Body of pancreas (tissue), 4 donors: ENCODE measurements around the gene TMEM232. TPM values are rescaled to one million over a fixed set of nuclear protein-coding genes. Genes with fewer than 3 reads are reported as not detected.

ENCODE experiments used
- ATAC-seq: fragments of 150-250 bp; one replicate; pipeline ENCODE4 v1.9.1; 2016
- DNase-seq, 4 donors: peaks; one replicate each; pipeline ENCODE4 v3.0.0-alpha.2; 2019
- H3K27ac ChIP-seq, 4 donors: fragments of 200-600 bp; sonication (generic); 1 replicate in 3 of 4; 2 replicates in 1 of 4; pipeline versions ENCODE4 v1.5.1 to v1.6.1; 2016 to 2019; ENCODE audit warnings: mild to moderate bottlenecking in 1 of 4, mixed read lengths in 1 of 4, moderate library complexity in 1 of 4
- H3K27me3 ChIP-seq, 2 donors: fragments of 200-600 bp; sonication (generic); one replicate each; pipeline ENCODE4 v1.6.0; 2016; ENCODE audit warnings: mild to moderate bottlenecking in 1 of 2
- H3K36me3 ChIP-seq, 2 donors: fragments of 200-600 bp; sonication (generic); replicated peaks in 1 of 2; 2 replicates each; pipeline ENCODE4 v1.5.1; 2016; ENCODE audit warnings: low read depth in 2 of 2; ENCODE audit not compliant: insufficient read depth in 1 of 2
- H3K4me1 ChIP-seq: fragments of 200-600 bp; sonication (generic); one replicate; pipeline ENCODE4 v1.6.0; 2016
- H3K4me3 ChIP-seq, 2 donors: fragments of 200-600 bp; sonication (generic); 1 replicate in 1 of 2; 2 replicates in 1 of 2; pipeline ENCODE4 v1.5.1; 2016 to 2019
- H3K9me3 ChIP-seq, 3 donors: fragments of 200-600 bp; sonication (generic); 1 replicate in 2 of 3; 2 replicates in 1 of 3; pipeline ENCODE4 v1.5.1; 2016
- POLR2A ChIP-seq, 3 donors: fragments of 450-650 bp; IDR thresholded peaks; one replicate each; pipeline ENCODE4 v1.6.1; 2016; ENCODE audit warnings: antibody characterized with exemption in 3 of 3, mild to moderate bottlenecking in 2 of 3
- WGBS, 2 donors: methylation state at CpG; one replicate each; pipeline ENCODE4 v1.1.5; 2017; 5-methylcytosine and 5-hydroxymethylcytosine counted together
- intact Hi-C: fragments of 100-400 bp; cut with DNase I; formaldehyde crosslinking; loops from one replicate; pipeline ENCODE4 v1.15.1; 2023
- total RNA-seq, 2 donors: library from RNA; depleted of rRNA; stranded (reverse); fragments of >200 nt; gene quantifications; one replicate each; pipeline ENCODE4 v1.1.0, GENCODE V29; 2016
- TF ChIP-seq, protein P1 (sequence below), 7 experiments: fragments of 450-650 bp in 4 of 7; fragments of 200-600 bp in 3 of 7; sonication (generic) in 3 of 7; IDR thresholded peaks; one replicate each; pipeline ENCODE4 v1.5.1; 2016 to 2019; ENCODE audit warnings: antibody characterized with exemption in 7 of 7

The TMEM232 gene
- total RNA-seq, 2 donors from 2014 or later = 1.3 to 3.1 TPM

DNA sequence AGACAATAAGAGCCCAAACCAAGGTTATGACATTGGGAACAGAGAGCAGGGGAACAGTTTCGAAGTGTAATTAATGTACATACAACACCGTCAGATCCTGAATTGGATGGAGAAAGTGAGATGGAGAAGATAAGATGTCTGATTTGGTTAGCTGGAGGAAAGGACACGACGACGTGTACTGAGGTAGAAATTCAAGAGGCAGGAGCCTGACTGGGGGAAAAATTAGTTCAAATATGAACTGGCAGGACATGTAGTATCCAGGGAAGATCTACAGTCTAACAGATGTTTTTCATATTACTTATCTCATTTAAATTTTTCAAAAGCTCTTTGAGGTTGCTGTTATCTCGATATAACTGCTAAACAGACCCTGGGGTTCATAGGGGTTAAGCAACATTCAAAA is 114.7 kb downstream of the TMEM232 start:
- intact Hi-C loops = no loop called here
- H3K27me3 ChIP-seq = no peaks in the 10 kb centered on the region

DNA sequence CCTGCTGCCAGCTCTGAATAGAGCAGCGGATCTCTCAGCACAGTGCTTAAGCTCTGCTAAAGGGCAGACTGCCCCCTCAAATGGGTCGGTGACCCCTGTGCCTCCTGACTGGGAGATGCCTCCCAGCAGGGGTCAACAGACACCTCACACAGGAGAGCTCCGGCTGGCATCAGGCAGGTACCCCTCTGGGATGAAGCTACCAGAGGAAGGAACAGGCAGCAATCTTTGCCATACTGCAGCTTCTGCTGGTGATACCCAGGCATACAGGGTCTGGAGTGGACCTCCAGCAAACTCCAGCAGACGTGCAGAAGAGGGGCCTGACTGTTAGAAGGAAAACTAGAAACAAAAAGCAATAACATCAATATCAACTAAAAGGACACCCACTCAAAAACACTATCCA is 131.6 kb downstream of the TMEM232 start:
- DNase-seq (no peak), ATAC-seq (no peak)
- Histone ChIP-seq H3K36me3 (no peaks in the 10 kb centered on the region), H3K9me3 (no peaks in the 10 kb centered on the region), H3K27ac (no peak overlapping the region), H3K4me3 (no peak overlapping the region), H3K4me1 (no peaks in the 10 kb centered on the region), H3K27me3 (no peaks in the 10 kb centered on the region)
- intact Hi-C loops = no loop called here
- WGBS, 2 donors = 77 to 94% methylated on average over 3 to 4 of the region's 4 CpGs
- TF ChIP-seq POLR2A (IDR thresholded peaks at IDR 0.05) = no peak
- TF ChIP-seq, protein P1, sequence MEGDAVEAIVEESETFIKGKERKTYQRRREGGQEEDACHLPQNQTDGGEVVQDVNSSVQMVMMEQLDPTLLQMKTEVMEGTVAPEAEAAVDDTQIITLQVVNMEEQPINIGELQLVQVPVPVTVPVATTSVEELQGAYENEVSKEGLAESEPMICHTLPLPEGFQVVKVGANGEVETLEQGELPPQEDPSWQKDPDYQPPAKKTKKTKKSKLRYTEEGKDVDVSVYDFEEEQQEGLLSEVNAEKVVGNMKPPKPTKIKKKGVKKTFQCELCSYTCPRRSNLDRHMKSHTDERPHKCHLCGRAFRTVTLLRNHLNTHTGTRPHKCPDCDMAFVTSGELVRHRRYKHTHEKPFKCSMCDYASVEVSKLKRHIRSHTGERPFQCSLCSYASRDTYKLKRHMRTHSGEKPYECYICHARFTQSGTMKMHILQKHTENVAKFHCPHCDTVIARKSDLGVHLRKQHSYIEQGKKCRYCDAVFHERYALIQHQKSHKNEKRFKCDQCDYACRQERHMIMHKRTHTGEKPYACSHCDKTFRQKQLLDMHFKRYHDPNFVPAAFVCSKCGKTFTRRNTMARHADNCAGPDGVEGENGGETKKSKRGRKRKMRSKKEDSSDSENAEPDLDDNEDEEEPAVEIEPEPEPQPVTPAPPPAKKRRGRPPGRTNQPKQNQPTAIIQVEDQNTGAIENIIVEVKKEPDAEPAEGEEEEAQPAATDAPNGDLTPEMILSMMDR (IDR thresholded peaks at IDR 0.05) = no peak

More for the DNA sequence above, 114.7 kb downstream of the TMEM232 start:
- H3K4me3 ChIP-seq = no peak overlapping the region
- no peak for TF ChIP-seq POLR2A (IDR thresholded peaks at IDR 0.05)
- TF ChIP-seq, protein P1 (IDR thresholded peaks at IDR 0.05) = no peak
- no peaks in the 10 kb centered on the region for H3K9me3 ChIP-seq
- WGBS, 2 donors = 86 to 87% methylated on average over 6 of the region's 6 CpGs
- no peaks in the 10 kb centered on the region for H3K36me3 ChIP-seq
- DNase-seq = no peak
- H3K27ac ChIP-seq = no peak overlapping the region
- H3K4me1 ChIP-seq = no peaks in the 10 kb centered on the region
- ATAC-seq = no peak

DNA sequence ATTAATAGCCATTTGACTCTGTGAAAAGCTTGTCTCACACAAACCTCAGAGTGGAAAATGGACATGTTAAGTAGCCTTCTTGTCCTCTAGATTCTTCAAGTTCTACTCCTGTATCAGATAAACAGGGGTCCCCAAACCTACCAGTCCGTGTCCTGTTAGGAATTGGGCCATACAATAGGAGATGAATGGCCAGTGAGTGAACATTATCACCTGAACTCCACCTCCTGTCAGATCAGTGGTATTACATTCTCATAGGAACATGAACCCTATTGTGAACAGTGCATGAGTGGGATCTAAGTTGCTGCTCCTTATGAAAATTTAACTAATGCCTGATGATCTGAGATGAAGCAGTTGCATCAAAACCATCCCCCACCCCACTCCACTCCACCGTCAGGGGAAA is 136.3 kb downstream of the TMEM232 start:
- H3K4me1 ChIP-seq = no peaks in the 10 kb centered on the region
- H3K27ac ChIP-seq = no peak overlapping the region
- intact Hi-C loops = no loop called here
- 39 to 42% methylated on average over 2 of the region's 2 CpGs for WGBS, 2 donors
- H3K9me3 ChIP-seq = no peaks in the 10 kb centered on the region
- DNase-seq = no peak
- no peak overlapping the region for H3K4me3 ChIP-seq
- TF ChIP-seq, protein P1 (IDR thresholded peaks at IDR 0.05) = peak in 4 of 7 experiments; percentile 29 to 46 (median 37)
- no peak for TF ChIP-seq POLR2A (IDR thresholded peaks at IDR 0.05)
- no peak for ATAC-seq
- H3K36me3 ChIP-seq = no peaks in the 10 kb centered on the region
- no peaks in the 10 kb centered on the region for H3K27me3 ChIP-seq

DNA sequence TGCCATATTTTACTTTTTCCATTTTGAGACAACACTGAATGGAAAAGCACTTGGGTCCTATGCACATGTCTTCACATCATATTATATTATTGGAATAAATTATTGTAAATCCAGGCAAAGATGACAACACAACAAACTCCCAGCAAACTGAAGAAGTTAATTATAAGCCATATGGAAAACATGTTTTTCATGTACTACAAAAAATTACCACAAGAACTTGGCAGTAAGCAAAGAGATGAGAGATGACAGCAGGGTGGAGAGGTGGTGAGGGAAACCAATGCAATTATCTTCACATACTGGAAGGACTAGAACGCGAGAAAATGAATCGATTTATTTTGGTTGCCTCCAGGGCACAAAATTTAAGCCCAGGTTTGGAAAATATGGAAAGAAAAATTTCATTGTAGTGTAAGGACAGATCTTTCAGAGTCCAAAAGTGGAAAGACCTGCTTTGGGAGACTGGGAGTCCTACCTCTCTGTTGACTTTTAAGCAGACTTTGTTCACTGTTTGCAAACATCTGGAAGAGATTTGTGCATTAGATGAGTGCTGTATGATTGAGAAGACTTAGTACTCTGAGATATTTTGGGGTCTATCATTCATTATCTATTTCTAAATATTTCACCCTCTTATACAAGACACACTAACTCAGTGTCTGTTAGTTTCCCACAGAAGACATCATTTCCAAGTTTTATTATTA is 138.0 kb downstream of the TMEM232 start:
- TF ChIP-seq, protein P1 (IDR thresholded peaks at IDR 0.05) = no peak
- no peak for TF ChIP-seq POLR2A (IDR thresholded peaks at IDR 0.05)
- Histone ChIP-seq H3K4me3 (no peak overlapping the region), H3K9me3 (no peaks in the 10 kb centered on the region), H3K4me1 (no peaks in the 10 kb centered on the region), H3K36me3 (no peaks in the 10 kb centered on the region), H3K27ac (no peak overlapping the region), H3K27me3 (no peaks in the 10 kb centered on the region)
- 73 to 75% methylated on average over 3 of the region's 3 CpGs for WGBS, 2 donors
- DNase-seq (no peak), ATAC-seq (no peak)
- intact Hi-C loops = no loop called here

DNA sequence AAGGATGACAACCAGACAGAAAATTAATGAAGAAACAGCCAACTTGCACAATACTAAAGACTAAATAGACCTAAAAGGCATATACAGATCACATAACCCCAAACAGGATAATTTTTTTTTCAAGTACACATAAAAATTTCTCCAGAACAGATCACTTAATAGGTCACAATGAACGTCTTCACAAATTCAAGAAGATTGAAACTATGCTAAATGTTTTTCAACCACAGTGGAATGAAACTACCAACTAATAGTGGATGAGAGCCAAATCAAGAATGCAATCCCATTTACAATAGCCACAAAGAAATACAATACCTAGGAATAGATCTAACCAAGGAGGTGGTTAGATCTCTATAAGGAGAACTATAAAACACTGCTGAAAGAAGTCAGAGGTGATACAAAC is 145.8 kb downstream of the TMEM232 start:
- no peaks in the 10 kb centered on the region for H3K9me3 ChIP-seq
- TF ChIP-seq, protein P1 (IDR thresholded peaks at IDR 0.05) = no peak
- TF ChIP-seq POLR2A (IDR thresholded peaks at IDR 0.05) = no peak
- H3K4me1 ChIP-seq = no peaks in the 10 kb centered on the region
- H3K36me3 ChIP-seq = no peaks in the 10 kb centered on the region
- intact Hi-C loops = no loop called here
- DNase-seq (no peak), ATAC-seq (no peak)
- no peak overlapping the region for H3K27ac ChIP-seq
- H3K27me3 ChIP-seq = no peaks in the 10 kb centered on the region
- H3K4me3 ChIP-seq = no peak overlapping the region
- WGBS, 2 donors = 60 to 72% methylated on average over 1 of the region's 1 CpG
